GM20431 (cell line): ENCODE results near the gene CREB1.

ENCODE experiments used
- in situ Hi-C: fragments of 300-500 bp; cut with MseI, MboI; formaldehyde crosslinking; loops from one replicate; pipeline ENCODE4 v1.15.0; 2020; ENCODE audit warnings: low sequenced_read_pairs; ENCODE audit not compliant: unreplicated experiment

CREB1 gene

DNA sequence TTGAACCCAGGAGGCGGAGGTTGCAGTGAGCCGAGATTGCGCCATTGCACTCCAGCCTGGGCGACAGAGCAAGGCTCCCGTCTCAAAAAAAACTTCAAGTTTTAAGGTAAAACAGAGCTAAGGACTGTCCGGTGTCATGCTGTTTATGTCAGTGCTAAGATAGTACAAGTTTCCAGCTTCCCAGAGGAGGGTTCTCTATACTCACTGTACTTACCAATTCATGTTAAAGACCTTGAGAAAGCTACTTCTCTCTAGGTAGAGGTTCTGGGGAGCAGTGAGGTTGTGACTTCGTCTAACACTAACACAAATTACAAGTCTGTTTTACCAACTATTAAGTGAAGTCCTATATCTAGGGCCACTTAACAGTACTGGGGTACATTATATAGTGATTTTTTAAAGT is 76.6 kb downstream of the CREB1 start:
- in situ Hi-C loops, result no loop called here

DNA sequence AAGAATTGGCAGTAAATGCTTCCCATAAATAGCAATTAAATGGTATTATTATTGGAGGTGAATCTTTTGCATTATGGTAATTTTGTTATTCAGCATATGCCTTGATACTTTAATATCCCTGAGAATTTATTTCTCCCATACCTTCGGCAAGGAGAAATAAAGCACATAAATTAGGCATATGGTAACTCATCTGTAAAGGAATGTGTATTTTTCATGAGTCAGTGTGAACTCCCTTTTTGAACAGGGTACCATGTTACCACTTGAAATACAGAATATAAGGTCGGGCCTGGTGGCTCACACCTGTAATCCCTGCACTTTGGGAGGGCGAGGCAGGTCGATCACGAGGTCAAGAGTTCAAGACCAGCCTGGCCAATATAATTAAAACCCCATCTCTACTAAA is 77.1 kb downstream of the CREB1 start:
- in situ Hi-C loops, result no loop called here

DNA sequence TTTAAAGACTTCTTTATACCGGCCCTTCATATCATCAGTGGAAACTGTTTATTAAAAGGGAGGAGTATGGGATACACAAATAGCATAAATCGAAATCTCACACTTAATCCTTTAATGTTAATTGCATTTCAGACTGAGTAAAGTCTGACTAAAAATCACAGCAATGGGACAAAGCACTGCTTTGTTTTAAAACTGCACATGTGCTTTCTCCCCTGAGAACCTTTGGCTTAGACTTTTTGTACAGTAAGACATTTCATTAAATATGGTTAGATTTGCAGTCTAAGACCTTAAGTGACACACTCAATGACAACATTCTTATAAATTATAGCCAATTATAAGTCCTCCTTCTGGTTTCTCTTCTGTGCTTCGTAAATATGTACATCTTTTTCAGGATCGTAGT is 83.0 kb downstream of the CREB1 start:
- in situ Hi-C loops, result no loop called here

DNA sequence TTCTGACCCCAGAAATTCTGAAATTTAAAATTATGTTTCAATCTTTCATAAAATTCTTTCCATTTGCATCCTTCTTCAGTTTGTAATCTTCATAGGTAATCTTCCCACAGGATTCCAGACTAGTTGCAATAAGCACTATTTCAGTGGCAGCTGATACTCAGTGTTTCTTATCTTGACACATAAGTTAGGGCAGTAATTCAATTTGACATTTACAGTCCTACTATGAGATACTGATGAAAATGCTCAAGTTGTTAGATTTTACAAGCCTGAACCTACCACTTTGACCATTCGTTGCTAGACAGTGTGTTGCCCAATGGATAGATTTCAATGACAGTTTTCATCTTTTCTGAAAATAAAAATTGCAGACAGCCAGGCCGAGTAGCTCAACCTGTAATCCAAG is 85.1 kb downstream of the CREB1 start:
- in situ Hi-C loops, result no loop called here

DNA sequence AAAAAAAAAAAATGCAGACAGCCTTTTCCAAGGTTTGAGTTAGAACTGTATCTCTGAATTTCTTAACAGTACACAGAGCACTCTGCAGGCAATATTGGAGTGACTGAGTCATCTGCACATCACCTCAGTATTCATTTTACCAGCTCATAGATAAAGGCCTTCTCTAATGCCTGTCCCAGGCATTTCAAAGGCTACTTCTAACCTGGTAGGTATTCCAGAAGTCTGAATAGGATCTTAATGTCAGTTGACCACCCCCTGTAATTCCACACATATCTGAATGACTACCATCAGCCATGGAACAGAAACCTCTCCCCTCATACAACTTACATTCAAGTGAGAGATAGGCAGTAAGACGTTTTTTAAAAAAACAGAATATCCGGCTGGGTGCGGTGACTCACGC is 86.4 kb downstream of the CREB1 start:
- in situ Hi-C loops, result no loop called here

DNA sequence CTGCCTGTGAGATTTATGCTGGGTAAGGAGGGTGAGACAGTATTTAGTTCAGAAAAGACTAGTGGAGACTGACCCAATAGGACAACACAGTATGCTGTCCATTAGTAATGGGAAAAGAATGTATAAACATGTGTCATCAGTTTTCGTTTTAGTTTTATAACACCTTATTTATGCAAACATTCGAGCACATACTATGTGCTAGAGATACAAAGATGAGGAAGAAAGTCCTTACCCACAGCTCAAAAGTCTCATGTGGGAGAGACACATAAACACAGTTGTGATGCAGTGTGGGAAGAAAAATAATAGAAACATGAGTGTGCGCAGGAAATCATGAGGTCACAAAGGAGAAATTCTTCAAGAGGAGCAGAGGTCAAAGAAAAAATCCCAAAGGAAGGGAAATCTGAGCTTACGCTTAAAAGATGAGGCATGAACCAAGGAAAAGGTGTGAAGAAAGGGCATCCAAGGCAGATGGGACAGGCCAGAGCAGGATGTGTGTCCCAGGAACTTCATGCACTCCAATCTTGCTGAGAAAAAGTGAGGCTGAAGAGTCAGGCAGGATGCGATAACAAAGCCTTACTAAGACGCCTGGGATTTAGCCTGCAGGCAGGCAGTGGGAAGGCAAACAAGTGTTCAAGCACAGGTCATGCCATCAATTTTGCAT is 87.4 kb downstream of the CREB1 start:
- in situ Hi-C loops, result no loop called here

DNA sequence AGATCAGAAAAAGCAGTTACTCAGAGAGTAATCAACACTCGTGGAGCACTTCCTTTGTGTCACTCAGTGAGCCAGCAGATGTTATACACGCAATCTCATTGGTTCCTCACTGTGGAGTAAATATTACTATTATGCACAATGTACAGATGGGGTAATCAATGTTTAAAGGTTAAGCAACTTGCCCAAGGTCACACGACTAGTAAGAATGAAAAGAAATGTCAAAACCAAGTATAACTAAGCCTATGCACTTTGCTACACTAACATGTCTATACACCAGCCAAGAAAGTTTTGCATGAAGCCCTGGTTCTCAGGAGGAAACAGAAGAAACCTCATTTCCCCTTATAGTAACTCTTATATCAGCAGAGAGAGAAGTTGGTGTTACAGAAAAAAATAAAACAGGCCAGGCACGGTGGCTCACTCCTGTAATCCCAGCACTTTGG is 90.0 kb downstream of the CREB1 start:
- in situ Hi-C loops, result no loop called here

DNA sequence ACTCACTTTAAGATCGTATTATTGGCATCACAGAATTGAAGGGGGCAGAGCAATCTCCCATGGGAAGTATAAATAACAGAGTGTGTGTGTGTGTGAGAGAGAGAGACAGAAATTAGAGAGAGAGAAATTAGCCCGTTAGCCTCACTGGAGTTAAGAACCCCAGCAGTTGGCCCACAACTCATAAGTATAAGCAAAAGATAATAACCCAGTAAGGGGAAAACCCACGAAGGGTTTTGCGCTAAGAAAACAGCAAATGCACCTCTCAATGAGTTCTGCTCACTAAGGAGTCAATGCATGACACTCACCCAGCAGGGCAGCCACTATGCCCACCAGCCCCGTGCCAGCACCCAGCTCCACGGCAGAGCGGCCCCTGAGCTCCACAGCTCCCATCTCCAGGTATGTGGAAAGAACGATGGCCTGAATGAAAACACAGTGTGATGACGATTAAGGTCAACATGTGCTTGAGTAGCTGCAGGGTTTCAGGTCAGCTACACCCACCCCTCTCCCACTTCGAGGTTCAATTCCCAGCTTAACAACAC is 91.8 kb downstream of the CREB1 start:
- in situ Hi-C loops, result no loop called here

DNA sequence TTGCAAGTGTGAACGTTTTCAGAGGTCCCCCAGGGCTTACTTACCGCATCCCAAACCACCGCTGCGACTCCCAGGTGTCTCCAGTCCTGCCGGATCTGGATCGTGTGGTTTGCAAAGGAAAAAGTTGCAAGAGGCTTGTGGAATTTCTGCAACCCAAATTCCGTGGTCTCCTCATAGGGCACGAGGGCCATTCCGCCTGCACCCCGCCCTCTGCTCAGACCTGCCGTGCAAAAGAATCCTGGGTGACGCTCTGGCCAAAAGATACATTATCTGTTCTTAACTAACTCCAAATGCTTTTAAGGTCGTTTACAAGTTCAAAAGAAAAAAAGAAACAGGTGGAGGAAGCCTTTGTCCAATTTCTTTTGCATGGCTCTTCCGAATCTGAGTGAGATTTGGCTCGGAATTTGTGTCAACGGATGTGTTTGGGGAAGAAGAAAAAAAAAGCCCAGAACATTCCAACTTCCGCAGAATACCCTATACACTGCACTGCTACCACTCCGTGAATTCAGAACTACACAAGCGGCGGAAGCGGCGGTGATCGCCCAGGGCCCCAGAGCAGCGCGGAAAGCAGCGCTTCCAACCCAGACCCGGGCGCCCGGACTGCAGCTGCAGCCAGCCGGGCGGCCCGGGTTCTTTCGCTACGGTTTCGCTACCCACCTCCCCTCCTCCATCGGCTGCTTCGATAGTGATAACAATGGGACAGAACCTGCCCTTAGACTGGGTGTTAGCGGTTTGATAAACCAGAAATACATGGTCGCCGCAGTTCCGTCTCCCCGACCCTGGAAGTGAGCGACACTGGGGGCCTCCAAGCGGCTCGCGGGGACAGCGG is 94.6 kb downstream of the CREB1 start:
- in situ Hi-C loops, result loop anchor here (25.0 kb wide), 1 partner anchor 413 kb away; the partner anchor contains the start of gene PLEKHM3

DNA sequence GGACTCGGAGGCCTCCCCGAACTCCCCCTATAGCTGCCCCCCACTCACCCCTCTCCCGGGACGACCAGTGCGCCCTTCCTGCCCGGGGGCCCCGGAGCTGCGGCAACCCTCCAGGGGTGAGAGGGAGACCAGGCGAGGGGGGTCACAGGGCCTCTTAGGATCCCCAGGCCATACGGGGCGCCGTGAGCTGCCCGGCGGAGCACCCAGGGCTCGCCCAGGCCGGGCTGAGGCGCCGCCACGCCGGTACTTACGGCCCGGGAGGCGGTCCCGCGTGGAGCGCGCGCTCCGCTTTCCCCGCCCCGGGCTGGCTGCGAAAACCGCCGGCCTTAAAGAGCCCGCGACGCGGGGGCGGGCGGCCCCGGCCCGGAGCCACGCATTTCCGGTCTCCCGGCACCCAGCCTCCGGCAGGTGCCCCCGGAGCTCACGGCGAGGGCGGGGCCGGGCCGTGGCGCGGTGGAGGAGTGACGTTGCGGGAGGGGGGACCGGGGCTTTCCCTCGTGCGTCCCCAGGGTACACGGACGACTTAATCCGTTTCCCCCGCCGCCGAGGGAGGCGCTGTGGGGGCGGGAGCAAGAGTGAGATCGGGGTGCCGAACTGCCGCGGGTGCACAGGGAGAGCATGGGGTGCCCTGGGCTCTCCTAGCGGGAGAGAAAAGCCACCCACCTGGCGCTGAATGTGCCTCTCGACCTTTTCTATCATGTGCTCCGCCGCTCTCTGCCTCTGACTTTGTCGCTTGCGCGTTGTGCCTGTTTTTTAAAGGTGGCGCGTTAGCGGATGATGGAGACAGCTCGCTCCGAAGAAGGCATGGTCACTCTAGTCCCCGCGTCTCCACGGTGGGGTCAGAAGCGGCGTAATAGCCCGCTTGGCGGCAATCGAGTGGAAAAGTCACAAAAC is 95.5 kb downstream of the CREB1 start, which contains the start of gene METTL21A:
Gene METTL21A, minus strand, starts transcription at position 381 of the 894 bp plus-strand sequence. CDS start 1,019 bp downstream, outside the sequence.
- in situ Hi-C loops, result loop anchor here (25.0 kb wide), 1 partner anchor 412 kb away; the partner anchor contains the start of gene PLEKHM3

DNA sequence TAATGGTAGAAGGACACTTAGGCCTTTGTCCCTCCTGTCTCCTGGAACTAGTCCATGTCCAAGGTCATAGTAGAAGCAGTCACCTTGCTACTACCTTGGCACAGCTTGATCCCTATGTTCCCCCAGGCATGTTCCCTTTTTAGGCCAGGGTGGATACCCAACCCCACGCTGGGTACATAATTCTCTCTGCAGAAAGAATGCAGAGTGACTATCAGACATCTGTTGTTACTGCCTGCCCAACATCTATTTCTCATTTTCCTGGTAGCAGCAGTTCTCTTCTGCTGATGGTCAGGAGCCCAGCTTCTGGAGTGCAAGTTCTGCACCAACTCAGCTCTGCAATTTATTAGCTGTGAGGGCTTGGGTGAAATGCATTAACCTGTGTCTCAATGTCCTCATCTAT is 99.8 kb downstream of the CREB1 start:
- in situ Hi-C loops, result loop anchor here (25.0 kb wide), 1 partner anchor 408 kb away; the partner anchor contains the start of gene PLEKHM3

DNA sequence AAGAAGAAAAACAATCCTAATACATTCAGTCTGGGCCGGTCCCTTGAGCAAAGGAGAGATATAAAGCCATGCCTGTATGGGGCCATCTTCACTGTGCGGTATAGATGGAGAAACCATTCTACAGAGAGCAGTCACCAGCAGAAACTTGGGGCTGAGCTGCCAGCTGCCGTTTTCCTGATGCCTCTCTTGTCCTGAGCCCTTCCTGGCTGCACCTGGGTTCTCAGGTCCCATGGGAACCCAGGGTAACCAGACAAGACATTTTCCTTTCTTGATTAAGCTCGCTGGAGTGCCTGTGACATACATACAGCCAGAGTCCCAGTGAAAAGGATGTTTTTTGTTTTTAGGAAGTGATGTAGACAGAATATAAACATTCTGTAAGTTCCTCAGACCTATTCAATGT is 100.7 kb downstream of the CREB1 start:
- in situ Hi-C loops, result loop anchor here (25.0 kb wide), 1 partner anchor 407 kb away; the partner anchor contains the start of gene PLEKHM3

DNA sequence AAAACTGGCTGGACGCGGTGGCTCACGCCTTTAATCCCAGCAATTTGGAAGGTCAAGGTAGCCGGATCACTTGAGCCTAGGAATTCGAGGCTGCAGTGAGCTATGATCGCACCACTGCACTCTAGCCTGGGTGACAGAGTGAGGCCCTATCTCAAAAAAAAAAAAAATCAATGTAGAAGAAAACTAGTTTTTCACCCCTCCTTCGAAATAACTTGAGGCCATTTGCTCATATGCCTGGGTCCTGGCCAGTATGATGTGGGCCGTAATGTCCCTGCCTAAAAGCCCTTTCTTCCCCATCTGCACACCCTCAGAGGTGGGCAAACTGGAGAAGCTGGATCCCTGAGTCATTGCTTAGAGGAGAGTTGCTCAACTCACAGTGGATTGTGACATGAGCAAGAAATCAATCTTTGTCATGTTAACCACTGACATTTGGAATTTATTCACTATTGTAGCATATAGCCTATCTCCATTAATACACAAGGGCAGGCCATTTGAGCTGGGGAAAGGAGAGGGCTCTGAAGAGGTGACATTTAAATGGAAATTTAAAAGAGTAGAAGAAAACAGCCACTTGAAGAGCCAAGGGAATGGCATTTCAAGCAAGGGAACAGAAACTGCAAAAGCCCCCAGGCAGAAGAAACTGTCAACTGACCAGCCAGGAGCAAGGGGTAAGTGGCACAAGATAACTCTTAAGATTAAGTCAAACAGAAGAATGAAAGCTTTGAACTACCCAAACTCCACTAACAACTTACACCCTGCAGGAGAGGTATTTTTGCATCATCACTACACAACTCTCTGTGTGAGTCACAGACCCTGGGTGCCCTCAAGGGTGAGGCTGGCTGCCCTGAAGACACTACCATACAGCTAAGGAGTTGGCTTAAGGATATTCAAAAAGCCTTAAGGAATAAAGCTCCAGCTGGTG is 103.1 kb downstream of the CREB1 start:
- in situ Hi-C loops, result loop anchor here (25.0 kb wide), 1 partner anchor 404 kb away; the partner anchor contains the start of gene PLEKHM3

DNA sequence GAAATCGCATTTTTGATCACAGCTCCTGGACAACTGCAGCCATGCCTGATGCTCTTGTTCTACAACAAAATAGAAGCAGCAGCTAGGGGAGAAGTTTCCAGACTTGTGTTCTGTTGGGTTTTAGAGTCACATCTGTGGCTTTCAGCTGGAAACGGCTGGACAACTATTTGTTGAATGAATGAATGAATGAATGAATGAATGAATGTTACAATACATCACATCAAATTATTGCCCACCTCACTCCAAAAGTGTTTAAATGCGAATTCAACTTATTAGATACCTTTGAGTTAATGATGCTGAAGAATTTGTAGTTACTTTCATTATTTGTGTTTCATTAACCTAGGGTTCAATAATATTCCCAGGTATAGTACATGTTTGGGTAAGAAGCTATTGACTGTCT is 103.9 kb downstream of the CREB1 start:
- in situ Hi-C loops, result loop anchor here (25.0 kb wide), 1 partner anchor 404 kb away; the partner anchor contains the start of gene PLEKHM3

DNA sequence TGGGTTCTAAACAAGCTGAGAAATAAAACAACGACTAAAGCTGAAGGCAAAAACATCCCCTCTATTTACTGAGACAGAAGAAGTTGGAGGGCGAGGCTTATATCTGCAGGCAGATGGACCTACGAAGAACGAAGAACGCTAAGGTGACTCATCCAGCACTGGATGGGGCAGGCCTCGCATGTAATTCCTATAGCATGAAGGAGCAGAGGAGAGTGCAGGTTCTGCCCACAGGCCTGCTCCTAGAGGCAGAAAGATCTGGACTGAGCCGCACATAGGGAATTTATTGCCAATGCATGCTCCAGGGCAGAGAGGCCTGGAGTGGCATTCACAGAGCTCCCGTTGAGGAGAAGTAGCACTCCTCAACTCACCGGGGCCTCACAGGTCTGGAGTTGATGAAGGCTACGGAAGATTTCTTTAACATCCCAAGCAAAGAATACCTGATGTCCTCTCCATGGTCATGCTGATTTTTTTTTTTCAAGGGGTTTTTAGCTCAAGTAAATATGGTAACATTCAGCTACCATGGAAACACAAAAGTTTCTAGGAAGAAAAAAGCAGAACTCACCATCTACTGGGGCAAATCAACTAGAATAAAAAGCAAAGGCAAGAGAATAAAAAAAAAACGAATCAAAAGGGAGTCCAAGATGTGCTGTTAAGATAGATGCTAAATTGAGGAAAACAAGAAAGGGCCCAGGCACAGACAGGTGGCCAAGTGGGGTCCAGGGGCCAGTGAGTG is 105.9 kb downstream of the CREB1 start:
- in situ Hi-C loops, result loop anchor here (25.0 kb wide), 1 partner anchor 402 kb away; the partner anchor contains the start of gene PLEKHM3

DNA sequence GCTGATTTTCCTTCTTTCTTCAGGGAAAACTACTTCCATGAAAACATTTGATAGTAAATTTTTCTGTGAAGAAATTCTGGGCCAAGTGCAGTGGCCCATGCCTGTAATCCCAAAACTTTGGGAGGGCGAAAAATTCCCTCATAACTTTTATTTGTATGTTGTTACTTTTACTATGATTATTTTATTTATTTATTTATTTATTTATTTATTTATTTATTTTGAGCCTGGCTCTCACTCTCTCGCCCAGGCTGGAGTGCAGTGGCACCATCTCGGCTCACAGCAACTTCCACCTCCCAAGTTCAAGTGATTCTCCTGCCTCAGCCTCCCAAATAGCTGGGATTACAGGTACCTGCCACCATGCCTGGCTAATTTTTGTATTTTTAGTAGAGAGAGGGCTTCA is 109.5 kb downstream of the CREB1 start:
- in situ Hi-C loops, result loop anchor here (25.0 kb wide), 1 partner anchor 398 kb away; the partner anchor contains the start of gene PLEKHM3

DNA sequence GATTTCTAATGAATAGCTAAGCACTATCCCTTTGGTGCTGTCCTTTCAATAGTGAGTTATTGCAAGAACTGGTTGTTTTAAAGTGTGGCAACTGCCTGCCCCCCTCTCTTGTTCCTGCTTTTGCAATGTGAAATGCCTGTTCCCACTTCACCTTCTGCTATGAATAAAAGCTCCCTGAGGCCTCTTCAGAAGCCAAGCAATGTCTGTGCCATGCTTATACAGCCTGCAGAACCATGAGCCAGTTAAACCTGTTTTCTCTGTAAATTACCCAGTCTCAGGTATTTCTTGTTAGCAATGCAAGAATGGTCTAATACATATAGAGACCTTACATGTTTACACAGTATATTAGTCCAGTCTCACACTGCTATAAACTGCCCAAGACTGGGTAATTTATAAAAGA is 110.4 kb downstream of the CREB1 start:
- in situ Hi-C loops, result loop anchor here (25.0 kb wide), 1 partner anchor 397 kb away; the partner anchor contains the start of gene PLEKHM3

DNA sequence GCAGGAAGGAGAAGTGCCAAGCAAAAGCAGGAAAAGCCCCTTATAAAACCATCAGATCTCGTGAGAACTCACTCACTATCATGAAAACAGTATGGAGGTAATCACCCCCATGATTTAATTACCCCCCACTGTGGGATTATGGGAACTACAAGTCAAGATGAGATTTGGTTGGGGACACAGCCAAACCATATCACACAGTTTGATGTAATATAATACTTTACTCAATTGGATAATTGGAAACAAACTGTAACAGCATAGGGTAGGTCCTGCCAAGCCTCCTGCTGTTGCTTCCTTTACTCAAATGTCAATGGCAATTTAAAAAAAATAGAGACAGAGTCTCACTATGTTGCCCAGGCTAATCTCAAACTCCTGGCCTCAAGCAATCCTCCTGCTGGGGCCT is 110.9 kb downstream of the CREB1 start:
- in situ Hi-C loops, result loop anchor here (25.0 kb wide), 1 partner anchor 397 kb away; the partner anchor contains the start of gene PLEKHM3
